Measurements from ENCODE around the gene IRF4.

The IRF4 gene

GRCh38 chr6:394641-395289 lies 3.2 kb downstream of the IRF4 start:
- peaks cover 99% of the 10 kb centered on the region for H3K79me2 ChIP-seq (ENCODE audit: low read length)

GRCh38 chr6:395432-396125 lies 4.0 kb downstream of the IRF4 start:
- Histone ChIP-seq H4K20me1 (ENCODE audit: insufficient read depth, low read length) (peaks cover 86% of the 10 kb centered on the region), H3K9me3 (ENCODE audit: insufficient read depth, low read length) (no peaks in the 10 kb centered on the region), H3K9ac (ENCODE audit: low read length) (peak overlapping the region; percentile 100), H3K36me3 (replicated peaks; ENCODE audit: low read depth, low read length) (peaks cover 84% of the 10 kb centered on the region), H3K27ac (ENCODE audit: low read length) (peak overlapping the region; percentile 95), H3K79me2 (ENCODE audit: low read length) (peaks cover 99% of the 10 kb centered on the region), H3K27me3 (ENCODE audit: low read depth, low read length) (no peaks in the 10 kb centered on the region), H3K4me1 (ENCODE audit: low read length) (peaks cover 53% of the 10 kb centered on the region), H3K4me3 (ENCODE audit: low read length) (peak overlapping the region; percentile 96), H2AFZ (ENCODE audit: low read depth, low read length) (no peak overlapping the region), H3K4me2 (ENCODE audit: low read length) (peak overlapping the region; percentile 92)
- TF ChIP-seq CTCF (IDR thresholded peaks at IDR 0.05; ENCODE audit: low read depth, low read length) = no peak
- no peak for TF ChIP-seq EZH2phosphoT487 (IDR thresholded peaks at IDR 0.05; ENCODE audit: low read depth)

More at GRCh38 chr6:394641-395289, 3.2 kb downstream of the IRF4 start:
- Histone ChIP-seq H3K36me3 (replicated peaks; ENCODE audit: low read depth, low read length) (peaks cover 77% of the 10 kb centered on the region), H3K27me3 (ENCODE audit: low read depth, low read length) (no peaks in the 10 kb centered on the region), H4K20me1 (ENCODE audit: insufficient read depth, low read length) (peaks cover 79% of the 10 kb centered on the region), H3K4me3 (ENCODE audit: low read length) (peak overlapping the region; percentile 96), H3K27ac (ENCODE audit: low read length) (peak overlapping the region; percentile 95), H3K4me1 (ENCODE audit: low read length) (peaks cover 53% of the 10 kb centered on the region), H3K4me2 (ENCODE audit: low read length) (peak overlapping the region; percentile 92), H3K9me3 (ENCODE audit: insufficient read depth, low read length) (no peaks in the 10 kb centered on the region), H3K9ac (ENCODE audit: low read length) (peak overlapping the region; percentile 100), H2AFZ (ENCODE audit: low read depth, low read length) (no peak overlapping the region)
- no peak for TF ChIP-seq CTCF (IDR thresholded peaks at IDR 0.05; ENCODE audit: low read depth, low read length)
- TF ChIP-seq EZH2phosphoT487 (IDR thresholded peaks at IDR 0.05; ENCODE audit: low read depth) = no peak

GRCh38 chr6:396126-396520 lies 4.6 kb downstream of the IRF4 start:
- peaks cover 88% of the 10 kb centered on the region for H3K36me3 ChIP-seq (replicated peaks; ENCODE audit: low read depth, low read length)
- peaks cover 58% of the 10 kb centered on the region for H3K4me1 ChIP-seq (ENCODE audit: low read length)
- peak overlapping the region; percentile 95 for H3K27ac ChIP-seq (ENCODE audit: low read length)
- peak overlapping the region; percentile 100 for H3K9ac ChIP-seq (ENCODE audit: low read length)
- no peak overlapping the region for H2AFZ ChIP-seq (ENCODE audit: low read depth, low read length)
- no peaks in the 10 kb centered on the region for H3K9me3 ChIP-seq (ENCODE audit: insufficient read depth, low read length)
- peak overlapping the region; percentile 92 for H3K4me2 ChIP-seq (ENCODE audit: low read length)
- TF ChIP-seq CTCF (IDR thresholded peaks at IDR 0.05; ENCODE audit: low read depth, low read length) (no peak), EZH2phosphoT487 (IDR thresholded peaks at IDR 0.05; ENCODE audit: low read depth) (no peak)
- H3K27me3 ChIP-seq (ENCODE audit: low read depth, low read length) = no peaks in the 10 kb centered on the region
- peaks cover 99% of the 10 kb centered on the region for H3K79me2 ChIP-seq (ENCODE audit: low read length)
- peak overlapping the region; percentile 96 for H3K4me3 ChIP-seq (ENCODE audit: low read length)
- H4K20me1 ChIP-seq (ENCODE audit: insufficient read depth, low read length) = peaks cover 91% of the 10 kb centered on the region

- peak overlapping the region; percentile 68 for H3K4me2 ChIP-seq (ENCODE audit: low read length)
- no peaks in the 10 kb centered on the region for H3K27me3 ChIP-seq (ENCODE audit: low read depth, low read length)
- peaks cover 93% of the 10 kb centered on the region for H3K36me3 ChIP-seq (replicated peaks; ENCODE audit: low read depth, low read length)
- H4K20me1 ChIP-seq (ENCODE audit: insufficient read depth, low read length) = peaks cover 96% of the 10 kb centered on the region
- H3K9ac ChIP-seq (ENCODE audit: low read length) = peak overlapping the region; percentile 37
- peaks cover 67% of the 10 kb centered on the region for H3K4me1 ChIP-seq (ENCODE audit: low read length)
- TF ChIP-seq EZH2phosphoT487 (IDR thresholded peaks at IDR 0.05; ENCODE audit: low read depth) (no peak), CTCF (IDR thresholded peaks at IDR 0.05; ENCODE audit: low read depth, low read length) (no peak)
- peak overlapping the region; percentile 72 for H3K27ac ChIP-seq (ENCODE audit: low read length)
- peaks cover 99% of the 10 kb centered on the region for H3K79me2 ChIP-seq (ENCODE audit: low read length)
- no peaks in the 10 kb centered on the region for H3K9me3 ChIP-seq (ENCODE audit: insufficient read depth, low read length)
- no peak overlapping the region for H2AFZ ChIP-seq (ENCODE audit: low read depth, low read length)
- H3K4me3 ChIP-seq (ENCODE audit: low read length) = peak overlapping the region; percentile 62
These were observed 5.5 kb downstream of the IRF4 start for GRCh38 chr6:397056-397455.

Measured in OCI-LY3 (cell line).